ENCODE data around the gene CWF19L2. TPM values are rescaled to one million over a fixed set of nuclear protein-coding genes. Genes with fewer than 3 reads are reported as not detected.

Gene CWF19L2
- total RNA-seq, 1 donor from 2014 or later, result 15.0 TPM

GRCh38 chr11:107372439-107372838 is 85.2 kb downstream of the CWF19L2 start:
- H3K4me3 Mint-ChIP-seq (ENCODE audit: unreplicated experiment), result no peak overlapping the region
- no peak for TF ChIP-seq CTCF (IDR thresholded peaks at IDR 0.05; ENCODE audit: partially characterized antibody, unreplicated experiment)
- H3K27me3 Mint-ChIP-seq (ENCODE audit: unreplicated experiment), result no peaks in the 10 kb centered on the region
- H3K36me3 Mint-ChIP-seq (ENCODE audit: unreplicated experiment), result peaks cover 8% of the 10 kb centered on the region
- H3K4me1 Mint-ChIP-seq (ENCODE audit: low read depth, unreplicated experiment), result no peaks in the 10 kb centered on the region
- no peak overlapping the region for H3K27ac Mint-ChIP-seq (ENCODE audit: unreplicated experiment)
- no peak for DNase-seq
- peaks cover 3% of the 10 kb centered on the region for H3K9me3 Mint-ChIP-seq (ENCODE audit: unreplicated experiment)

DNA sequence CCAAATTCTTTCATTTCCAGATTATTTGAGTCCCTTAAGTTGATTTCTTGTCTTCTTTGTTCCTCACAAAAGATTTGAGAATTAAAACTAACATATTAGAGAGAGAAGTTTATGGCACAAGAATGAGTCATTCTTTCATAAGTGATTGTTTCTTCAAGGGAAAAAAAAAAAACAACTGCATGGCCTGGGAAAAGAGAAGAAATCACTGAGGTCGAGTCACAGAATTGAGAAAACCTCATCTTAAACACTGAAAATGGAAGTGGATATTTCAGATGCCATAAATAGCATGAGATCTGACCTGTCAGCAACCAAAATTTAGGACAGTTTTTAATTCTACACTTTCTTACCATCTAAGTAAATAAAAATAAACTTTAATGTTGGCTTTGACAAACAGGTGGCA is 87.2 kb downstream of the CWF19L2 start:
- no peaks in the 10 kb centered on the region for H3K27me3 Mint-ChIP-seq (ENCODE audit: unreplicated experiment)
- no peaks in the 10 kb centered on the region for H3K4me1 Mint-ChIP-seq (ENCODE audit: low read depth, unreplicated experiment)
- peaks cover 8% of the 10 kb centered on the region for H3K36me3 Mint-ChIP-seq (ENCODE audit: unreplicated experiment)
- no peak overlapping the region for H3K27ac Mint-ChIP-seq (ENCODE audit: unreplicated experiment)
- TF ChIP-seq CTCF (IDR thresholded peaks at IDR 0.05; ENCODE audit: partially characterized antibody, unreplicated experiment), result no peak
- no peak overlapping the region for H3K4me3 Mint-ChIP-seq (ENCODE audit: unreplicated experiment)
- DNase-seq, result no peak
- H3K9me3 Mint-ChIP-seq (ENCODE audit: unreplicated experiment), result peaks cover 3% of the 10 kb centered on the region

DNA sequence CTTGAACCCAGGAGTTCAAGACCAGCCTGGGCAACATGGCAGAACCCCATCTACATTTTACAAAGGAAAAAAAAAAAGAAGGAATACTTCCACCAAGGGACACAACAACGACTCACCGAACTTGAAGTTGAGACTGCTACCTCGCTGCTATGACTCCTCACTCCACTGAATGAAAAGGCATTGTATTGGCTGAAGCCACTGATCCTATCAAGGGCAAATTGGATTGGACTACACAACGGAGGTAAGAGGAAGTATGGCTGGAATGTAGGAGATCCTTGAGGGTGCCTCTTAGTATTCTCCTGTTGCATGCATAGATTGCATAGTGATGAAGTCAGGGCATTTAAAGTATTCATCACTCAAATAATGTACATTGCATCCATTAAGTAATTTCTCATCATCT is 97.9 kb downstream of the CWF19L2 start:
- Mint-ChIP-seq H3K27ac (ENCODE audit: unreplicated experiment) (no peak overlapping the region), H3K4me3 (ENCODE audit: unreplicated experiment) (no peak overlapping the region), H3K4me1 (ENCODE audit: low read depth, unreplicated experiment) (no peaks in the 10 kb centered on the region), H3K27me3 (ENCODE audit: unreplicated experiment) (peaks cover 4% of the 10 kb centered on the region), H3K9me3 (ENCODE audit: unreplicated experiment) (no peaks in the 10 kb centered on the region), H3K36me3 (ENCODE audit: unreplicated experiment) (peaks cover 9% of the 10 kb centered on the region)
- no peak for DNase-seq
- TF ChIP-seq CTCF (IDR thresholded peaks at IDR 0.05; ENCODE audit: partially characterized antibody, unreplicated experiment), result no peak

DNA sequence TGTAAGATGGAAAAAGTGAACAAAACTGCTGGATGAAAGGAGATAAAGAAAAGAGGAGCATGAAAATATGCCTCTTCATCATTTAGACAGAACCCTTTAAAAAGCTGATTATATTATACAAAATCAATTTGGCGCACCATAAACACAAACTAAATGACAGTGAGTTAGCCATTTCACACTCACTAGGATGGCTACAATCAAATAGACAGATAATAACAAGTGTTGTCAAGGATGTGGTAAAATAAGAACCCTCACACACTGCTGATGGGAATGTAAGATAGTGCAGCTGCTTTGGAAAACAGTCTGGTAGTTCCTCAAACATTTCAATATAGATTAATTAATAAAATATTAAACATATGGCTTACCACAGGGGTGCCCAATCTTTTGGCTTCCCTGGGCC is 99.7 kb downstream of the CWF19L2 start:
- H3K4me1 Mint-ChIP-seq (ENCODE audit: low read depth, unreplicated experiment), result no peaks in the 10 kb centered on the region
- peaks cover 4% of the 10 kb centered on the region for H3K27me3 Mint-ChIP-seq (ENCODE audit: unreplicated experiment)
- no peak for DNase-seq
- H3K27ac Mint-ChIP-seq (ENCODE audit: unreplicated experiment), result no peak overlapping the region
- TF ChIP-seq CTCF (IDR thresholded peaks at IDR 0.05; ENCODE audit: partially characterized antibody, unreplicated experiment), result no peak
- H3K36me3 Mint-ChIP-seq (ENCODE audit: unreplicated experiment), result peaks cover 9% of the 10 kb centered on the region
- no peak overlapping the region for H3K4me3 Mint-ChIP-seq (ENCODE audit: unreplicated experiment)
- H3K9me3 Mint-ChIP-seq (ENCODE audit: unreplicated experiment), result no peaks in the 10 kb centered on the region

DNA sequence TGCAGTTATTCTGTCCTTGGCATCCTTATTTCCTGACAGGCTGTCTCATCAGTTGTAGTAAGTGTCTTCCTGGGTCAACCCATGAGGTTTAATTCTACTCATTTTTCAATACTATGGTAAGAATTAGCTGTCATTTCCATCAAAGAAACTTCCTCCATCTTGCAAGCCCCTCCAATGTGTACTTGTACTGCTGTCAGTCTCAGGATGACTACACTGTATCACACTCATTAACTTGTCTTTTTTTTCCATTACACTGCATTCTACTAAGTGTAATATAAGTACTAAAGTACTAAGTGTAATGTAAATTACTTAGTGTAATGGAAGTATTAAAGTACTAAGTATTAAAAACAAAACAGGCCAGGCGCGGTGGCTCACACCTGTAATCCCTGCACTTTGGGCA is 102.8 kb downstream of the CWF19L2 start:
- TF ChIP-seq CTCF (IDR thresholded peaks at IDR 0.05; ENCODE audit: partially characterized antibody, unreplicated experiment), result no peak
- H3K27ac Mint-ChIP-seq (ENCODE audit: unreplicated experiment), result no peak overlapping the region
- no peaks in the 10 kb centered on the region for H3K9me3 Mint-ChIP-seq (ENCODE audit: unreplicated experiment)
- no peaks in the 10 kb centered on the region for H3K36me3 Mint-ChIP-seq (ENCODE audit: unreplicated experiment)
- H3K27me3 Mint-ChIP-seq (ENCODE audit: unreplicated experiment), result no peaks in the 10 kb centered on the region
- DNase-seq, result no peak
- no peaks in the 10 kb centered on the region for H3K4me1 Mint-ChIP-seq (ENCODE audit: low read depth, unreplicated experiment)
- no peak overlapping the region for H3K4me3 Mint-ChIP-seq (ENCODE audit: unreplicated experiment)

All from glutamatergic neuron (in vitro differentiated cells).